SK-N-MC (cell line): ENCODE results near the gene FAM167B.
"Not testable (repeated sequence)": the region's sequence is repeated elsewhere in the genome, so short reads cannot be mapped to it uniquely, and the experiment has no call there.

Experiments
- DNase-seq: peaks from one replicate; pipeline ENCODE4 v3.0.0-alpha.2; 2011; ENCODE audit warnings: low read depth, low spot score
- H3K27ac ChIP-seq: fragments of 200-600 bp; sonication (generic); 2 replicates; pipeline ENCODE4 v1.5.1; 2016; ENCODE audit warnings: mixed run types
- H3K36me3 ChIP-seq: fragments of 200-600 bp; sonication (generic); 2 replicates; pipeline ENCODE4 v1.6.1; 2017; ENCODE audit warnings: antibody characterized with exemption, low read length, mixed read lengths; ENCODE audit not compliant: insufficient read depth
- H3K4me3 ChIP-seq: fragments of 200-600 bp; sonication (generic); 2 replicates; pipeline ENCODE4 v1.5.1; 2016
- H3K9ac ChIP-seq: fragments of 200-600 bp; sonication (generic); 2 replicates; pipeline ENCODE4 v1.8.0; 2017; ENCODE audit warnings: mixed run types, mixed read lengths; ENCODE audit not compliant: insufficient read length
- H3K9me3 ChIP-seq: fragments of 200-600 bp; sonication (generic); 2 replicates; pipeline ENCODE4 v1.6.1; 2017; ENCODE audit warnings: low read depth, mild to moderate bottlenecking, antibody characterized with exemption, low read length, moderate library complexity, mixed read lengths
- EZH2 ChIP-seq: fragments of 200-600 bp; sonication (generic); IDR thresholded peaks from one replicate; pipeline ENCODE4 v1.6.1; 2017; ENCODE audit warnings: antibody characterized with exemption
- FOXP2 ChIP-seq: optimal IDR thresholded peaks from 2 replicates; pipeline ENCODE3; 2011; ENCODE audit warnings: mild to moderate bottlenecking, moderate library complexity; ENCODE audit not compliant: insufficient read depth; ENCODE audit errors: extremely low read length, control extremely low read depth
- POLR2AphosphoS5 ChIP-seq: IDR thresholded peaks from 2 replicates; pipeline ENCODE4 v1.6.1; 2012; ENCODE audit warnings: mild to moderate bottlenecking, low read depth, low read length, borderline replicate concordance

FAM167B gene

DNA sequence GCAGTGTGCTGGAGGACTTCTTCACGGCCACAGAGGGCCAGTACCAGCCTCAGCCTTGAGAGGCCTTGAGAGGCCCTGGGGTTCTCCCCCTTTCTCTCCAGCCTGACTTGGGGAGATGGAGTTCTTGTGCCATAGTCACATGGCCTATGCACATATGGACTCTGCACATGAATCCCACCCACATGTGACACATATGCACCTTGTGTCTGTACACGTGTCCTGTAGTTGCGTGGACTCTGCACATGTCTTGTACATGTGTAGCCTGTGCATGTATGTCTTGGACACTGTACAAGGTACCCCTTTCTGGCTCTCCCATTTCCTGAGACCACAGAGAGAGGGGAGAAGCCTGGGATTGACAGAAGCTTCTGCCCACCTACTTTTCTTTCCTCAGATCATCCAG lies 38.6 kb downstream of the FAM167B start:
- H3K9ac ChIP-seq, result no peak overlapping the region
- TF ChIP-seq POLR2AphosphoS5 (no peak), FOXP2 (no peak), EZH2 (no peak)
- no peaks in the 10 kb centered on the region for H3K9me3 ChIP-seq
- DNase-seq, result no peak
- no peaks in the 10 kb centered on the region for H3K36me3 ChIP-seq
- H3K27ac ChIP-seq, result no peak overlapping the region
- no peak overlapping the region for H3K4me3 ChIP-seq

DNA sequence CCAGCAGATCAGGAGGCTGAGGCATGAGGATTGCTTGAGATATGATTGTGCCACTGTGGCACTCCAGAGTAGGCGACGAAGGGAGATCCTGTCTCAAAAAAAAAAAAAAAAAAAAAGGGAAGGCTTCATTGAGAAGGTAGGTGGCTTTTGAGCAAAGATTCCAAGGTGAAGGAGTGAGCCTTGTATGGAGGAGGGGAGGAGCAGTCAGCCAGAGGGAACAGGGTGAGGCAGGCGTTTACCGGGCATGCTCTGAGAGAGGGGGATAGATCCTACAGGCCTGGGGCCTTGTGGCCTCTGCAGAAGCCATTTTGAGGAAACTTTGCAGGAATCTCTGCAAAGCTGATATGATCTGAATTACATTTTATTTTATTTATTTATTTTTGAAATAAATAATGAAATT lies 39.7 kb downstream of the FAM167B start:
- DNase-seq, result no peak
- H3K36me3 ChIP-seq, result no peaks in the 10 kb centered on the region
- H3K27ac ChIP-seq, result no peak overlapping the region
- no peaks in the 10 kb centered on the region for H3K9me3 ChIP-seq
- TF ChIP-seq FOXP2 (no peak), POLR2AphosphoS5 (no peak), EZH2 (no peak)
- no peak overlapping the region for H3K9ac ChIP-seq
- no peak overlapping the region for H3K4me3 ChIP-seq

DNA sequence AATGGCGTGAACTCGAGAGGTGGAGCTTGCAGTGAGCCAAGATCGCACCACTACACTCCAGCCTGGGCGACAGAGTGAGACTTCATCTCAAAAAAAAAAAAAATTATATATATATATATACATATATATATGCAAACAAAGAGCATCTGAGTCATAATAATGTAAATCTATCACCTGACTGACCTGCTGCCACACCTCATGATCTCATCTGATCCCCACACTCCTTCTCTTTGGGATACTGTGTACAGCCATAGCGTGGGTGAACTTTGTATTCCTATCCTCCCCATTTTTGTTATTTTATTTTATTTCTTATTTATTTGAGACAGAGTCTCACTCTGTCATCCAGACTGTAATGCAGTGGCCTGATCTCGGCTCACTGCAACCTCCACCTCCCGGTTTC lies 42.2 kb downstream of the FAM167B start:
- no peak overlapping the region for H3K9ac ChIP-seq
- TF ChIP-seq POLR2AphosphoS5 (no peak), FOXP2 (no peak), EZH2 (no peak)
- H3K4me3 ChIP-seq, result no peak overlapping the region
- peaks cover 2% of the 10 kb centered on the region; the same call in 1 of the 2 replicates for H3K36me3 ChIP-seq
- no peak for DNase-seq
- H3K27ac ChIP-seq, result no peak overlapping the region
- H3K9me3 ChIP-seq, result no peaks in the 10 kb centered on the region

DNA sequence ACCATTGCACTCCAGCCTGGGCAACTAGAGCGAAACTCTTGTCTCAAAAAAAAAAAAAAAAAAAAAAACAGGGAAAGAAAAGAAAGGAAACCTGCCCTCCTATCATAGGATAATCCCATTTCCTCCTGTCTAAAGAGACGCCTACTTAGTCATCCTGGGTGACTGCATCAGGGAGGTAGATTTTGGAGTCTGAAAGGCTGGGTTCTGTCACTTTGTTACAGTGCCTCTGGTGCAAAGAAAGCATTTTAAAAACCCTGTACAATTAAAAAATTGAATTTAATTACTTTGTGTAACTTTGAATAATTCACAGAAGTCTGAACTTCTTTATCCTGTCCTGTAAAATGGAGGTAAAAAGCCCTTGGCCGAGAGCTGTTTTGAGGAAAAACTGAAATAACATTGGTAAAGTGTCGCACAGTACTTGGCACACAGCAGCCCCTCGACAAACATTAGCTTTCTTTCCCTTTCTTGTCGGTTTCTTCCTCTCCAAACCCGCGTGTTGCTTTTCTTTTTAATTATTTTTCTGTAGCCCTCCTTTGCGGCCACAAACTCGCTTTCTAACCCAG lies 44.2 kb downstream of the FAM167B start:
- H3K27ac ChIP-seq, result peak overlapping the region; percentile 90
- TF ChIP-seq POLR2AphosphoS5 (no peak), EZH2 (no peak), FOXP2 (no peak)
- H3K9ac ChIP-seq, result peak overlapping the region; percentile 80
- H3K36me3 ChIP-seq, result peaks cover 11% of the 10 kb centered on the region
- DNase-seq, result no peak
- peak overlapping the region; percentile 90 for H3K4me3 ChIP-seq
- no peaks in the 10 kb centered on the region for H3K9me3 ChIP-seq

DNA sequence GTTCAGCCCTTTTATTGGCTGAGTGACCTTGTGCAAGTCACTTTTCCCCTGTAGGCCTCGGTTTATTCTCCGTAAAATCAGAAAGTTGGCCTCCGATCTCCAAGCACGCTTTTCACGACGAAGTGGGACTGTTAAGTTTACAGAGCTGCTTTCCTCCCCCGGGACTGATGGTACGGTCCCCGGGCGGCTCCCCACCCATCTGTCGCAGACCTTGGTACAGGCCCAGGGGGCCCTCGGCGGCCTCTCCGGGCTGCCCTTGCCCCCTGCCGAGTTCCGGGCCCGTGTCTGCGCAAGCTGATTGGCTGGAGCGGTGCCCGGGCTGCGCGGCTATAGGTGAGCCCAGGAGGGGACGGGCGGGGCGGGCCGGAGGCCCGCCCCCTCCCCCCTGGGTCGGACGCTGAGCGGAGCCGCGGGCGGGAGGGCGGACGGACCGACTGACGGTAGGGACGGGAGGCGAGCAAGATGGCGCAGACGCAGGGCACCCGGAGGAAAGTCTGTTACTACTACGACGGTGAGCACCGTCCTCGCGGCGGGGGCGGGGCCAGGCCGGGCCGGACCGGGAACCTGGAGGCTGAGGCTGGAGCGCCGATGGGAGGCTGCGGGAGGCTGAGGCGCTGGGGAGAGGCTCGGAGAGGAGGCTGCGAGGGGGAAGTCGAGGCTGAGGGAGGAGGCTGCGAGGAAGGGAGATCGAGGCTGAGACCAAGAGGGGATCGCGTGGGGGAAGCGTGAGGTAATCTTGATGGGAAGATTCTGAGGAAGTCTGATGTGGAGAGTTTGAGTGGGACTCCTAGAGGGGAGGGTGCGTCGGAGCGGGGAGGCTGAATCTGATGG lies 44.9 kb downstream of the FAM167B start, which contains the start of gene HDAC1:
Gene HDAC1, plus strand, starts transcription at position 376 of the 831 bp plus-strand sequence. Its CDS starts 87 bp downstream, at position 463.
- TF ChIP-seq EZH2 (no peak), POLR2AphosphoS5 (peak; percentile 81; the same call in 1 of the 2 replicates), FOXP2 (peak; percentile 16)
- peak within 1 kb of the TSS; percentile 90 for H3K4me3 ChIP-seq
- no peaks in the 10 kb centered on the region for H3K9me3 ChIP-seq
- H3K36me3 ChIP-seq, result peaks cover 17% of the 10 kb centered on the region
- H3K9ac ChIP-seq, result peak within 1 kb of the TSS; percentile 80
- H3K27ac ChIP-seq, result peak within 1 kb of the TSS; percentile 90
- DNase-seq, result peak; percentile 70

DNA sequence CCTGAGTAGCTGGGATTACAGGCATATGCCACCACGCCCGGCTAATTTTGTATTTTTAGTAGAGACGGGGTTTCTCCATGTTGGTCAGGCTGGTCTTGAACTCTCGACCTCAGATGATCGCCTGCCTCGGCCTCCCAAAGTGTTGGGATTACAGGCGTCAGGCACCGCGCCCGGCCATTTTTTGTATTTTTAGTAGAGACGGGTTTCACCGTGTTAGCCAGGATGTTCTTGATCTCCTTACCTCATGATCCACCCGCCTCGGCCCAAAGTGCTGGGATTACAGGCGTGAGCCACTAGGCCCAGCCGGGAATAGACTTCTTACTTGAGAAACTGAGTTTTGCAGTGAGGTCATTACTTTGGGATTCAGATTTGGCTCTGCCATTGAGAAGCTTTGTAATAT lies 51.2 kb downstream of the FAM167B start:
- not testable (repeated sequence) for H3K27ac ChIP-seq, H3K4me3 ChIP-seq, DNase-seq, H3K9ac ChIP-seq, H3K9me3 ChIP-seq
- H3K36me3 ChIP-seq, result peaks cover 47% of the 10 kb centered on the region
